ENCODE results near the gene ERBB2. TPM values are rescaled to one million over a fixed set of nuclear protein-coding genes. Genes with fewer than 3 reads are reported as not detected.

The ERBB2 gene
- total and polyA plus RNA-seq, 9 of the 15 experiments (the other 6 are each of a cell fraction or from before 2014, with no cell fraction given) = 0.74 to 5.6 (median 3.3) TPM

GRCh38 chr17:39666231-39666600 is 33.6 kb upstream of the ERBB2 start:
- POLR2A ChIA-PET = interaction anchor here (0.5 to 4.0 kb wide), 10 partner anchors 12 to 66 kb away, joined by 3 to 11 read pairs (median 4); no protein-coding TSS in a partner anchor
- WGBS (ENCODE audit: insufficient coverage, low coverage, missing lambda C conversion rate) = 60% methylated on average over 1 of the region's 2 CpGs
- FAIRE-seq = no peak

More at GRCh38 chr17:39666231-39666600, 33.6 kb upstream of the ERBB2 start:
- DNase-seq (ENCODE audit: extremely low read depth in 1 of 4, low spot score in 3 of 4) (no peak), ATAC-seq (no peak)
- no peaks in the 10 kb centered on the region for H4K20me1 ChIP-seq (replicated peaks; ENCODE audit: control insufficient read depth, insufficient read depth, low read length)
- H3K27me3 ChIP-seq (ENCODE audit: control insufficient read depth in 2 of 2, insufficient read depth in 2 of 2, low read length in 2 of 2) = no peaks in the 10 kb centered on the region
- H3K79me2 ChIP-seq (ENCODE audit: control insufficient read depth, insufficient read depth, low read length) = peaks cover 13% of the 10 kb centered on the region; the same call in 2 of the 3 replicates
- no peaks in the 10 kb centered on the region for H3K9me3 ChIP-seq (replicated peaks; ENCODE audit: control insufficient read depth, insufficient read depth, low read depth, low read length)
- intact Hi-C loops (cut with micrococcal nuclease) = no loop called here
- TF ChIP-seq NR1H2 (CRISPR knock-in tag; IDR thresholded peaks at IDR 0.05) (0 out of 2 replicates have a peak, but pooled peaks have one; percentile 15), HDAC6 (IDR thresholded peaks at IDR 0.05; ENCODE audit: low read depth, low read length) (no peak), ZBTB7A (IDR thresholded peaks at IDR 0.05; ENCODE audit: borderline replicate concordance, control insufficient read depth, low read depth, low read length) (peak; percentile 26; the same call in 1 of the 2 replicates), MAX (CRISPR knock-in tag; IDR thresholded peaks at IDR 0.05) (no peak)
- H3K9ac ChIP-seq (ENCODE audit: insufficient read depth in 1 of 2, low read depth in 2 of 2, low read length in 2 of 2) = peak overlapping the region in 1 of 2 experiments; percentile 93; a peak in 2 of 4 replicates
- no peaks in the 10 kb centered on the region for H3K9me1 ChIP-seq (ENCODE audit: control insufficient read depth, insufficient read depth, low read length)
- peaks cover 23% of the 10 kb centered on the region; the same call in 1 of the 3 replicates for H3K36me3 ChIP-seq (ENCODE audit: control insufficient read depth, insufficient read depth, low read length)
- no peak overlapping the region for H3K4me3 ChIP-seq
- CTCF ChIA-PET (ENCODE audit: low intra/inter-chr PET ratio) = interaction anchor here (8.3 kb wide), 1 partner anchor 44 kb away, joined by 131 read pairs; no protein-coding TSS in a partner anchor
- H2AFZ ChIP-seq (ENCODE audit: low read depth, low read length) = no peak overlapping the region
- BruUV-seq (replicated peaks) = no TSS peak
- 0 out of 3 replicates have a peak overlapping the region, but pooled peaks have one; percentile 74 for H3K27ac ChIP-seq (ENCODE audit: extremely low read depth, low read depth, low read length)
- H3K4me1 ChIP-seq (replicated peaks in 1 of 2; ENCODE audit: control insufficient read depth in 2 of 2, insufficient read depth in 2 of 2, low read length in 2 of 2) = peaks cover 33 to 87% of the 10 kb centered on the region in 2 experiments
- peak overlapping the region; percentile 53; the same call in 1 of the 2 replicates for H3K4me2 ChIP-seq (ENCODE audit: insufficient read depth, low read length)
- in situ Hi-C loops (cut with MboI) = no loop called here
